Immature natural killer cell (primary cell): ENCODE results near the gene DDAH1. TPM values are rescaled to one million over a fixed set of nuclear protein-coding genes. Genes with fewer than 3 reads are reported as not detected.

Experiments
- DNase-seq, 3 donors: peaks; one replicate each; pipeline ENCODE4 v3.0.0; 2022; ENCODE audit warnings: mixed read lengths in 1 of 3
- H3K27ac Mint-ChIP-seq, 6 donors: one replicate each; pipeline ENCODE4 v1.8.0; 2020; ENCODE audit warnings: mixed read lengths in 6 of 6, mild to moderate bottlenecking in 5 of 6, inconsistent platforms in 4 of 6, moderate library complexity in 3 of 6
- H3K27me3 Mint-ChIP-seq, 3 donors: one replicate each; pipeline ENCODE4 v1.8.0; 2020 to 2021; ENCODE audit warnings: low read depth in 3 of 3, mild to moderate bottlenecking in 3 of 3, mixed read lengths in 3 of 3, moderate library complexity in 3 of 3, inconsistent platforms in 1 of 3
- H3K36me3 Mint-ChIP-seq, 3 donors: one replicate each; pipeline ENCODE4 v1.8.0; 2020; ENCODE audit warnings: mixed read lengths in 3 of 3, inconsistent platforms in 2 of 3, mild to moderate bottlenecking in 2 of 3
- H3K4me1 Mint-ChIP-seq, 2 donors: one replicate each; pipeline ENCODE4 v1.8.0; 2020; ENCODE audit warnings: inconsistent platforms in 2 of 2, mild to moderate bottlenecking in 2 of 2, mixed read lengths in 2 of 2, moderate library complexity in 1 of 2
- H3K4me3 Mint-ChIP-seq, 5 donors: one replicate each; pipeline ENCODE4 v1.8.0; 2020; ENCODE audit warnings: mild to moderate bottlenecking in 5 of 5, mixed read lengths in 5 of 5, inconsistent platforms in 3 of 5, moderate library complexity in 3 of 5
- H3K9me3 Mint-ChIP-seq, 6 donors: one replicate each; pipeline ENCODE4 v1.8.0; 2020; ENCODE audit warnings: mild to moderate bottlenecking in 6 of 6, mixed read lengths in 6 of 6, inconsistent platforms in 4 of 6, moderate library complexity in 3 of 6
- polyA plus RNA-seq, 3 donors: library from polyadenylated mRNA; unstranded; fragments of 300-500 nt; fragmentation: Illumina TruSeq; gene quantifications; one replicate each; pipeline ENCODE4 v1.2.3, GENCODE V29; 2021

DDAH1 gene
- polyA plus RNA-seq, 3 donors from 2014 or later = not detected

GRCh38 chr1:85463731-85464496 is 1.0 kb downstream of the DDAH1 start:
- no peaks in the 10 kb centered on the region for H3K36me3 Mint-ChIP-seq
- no peak overlapping the region for H3K27ac Mint-ChIP-seq
- H3K4me3 Mint-ChIP-seq = peak overlapping the region; percentile 22 to 73 (median 61)
- peaks cover 8 to 13% of the 10 kb centered on the region in 2 donors for H3K4me1 Mint-ChIP-seq
- peaks cover 20 to 34% (median 26%) of the 10 kb centered on the region in 3 donors for H3K27me3 Mint-ChIP-seq
- peaks cover 0 to 10% (median 0%) of the 10 kb centered on the region in 6 donors for H3K9me3 Mint-ChIP-seq
- DNase-seq = no peak

- Mint-ChIP-seq H3K27me3 (peaks cover 20 to 32% (median 24%) of the 10 kb centered on the region in 3 donors), H3K36me3 (no peaks in the 10 kb centered on the region), H3K4me1 (peaks cover 8 to 13% of the 10 kb centered on the region in 2 donors), H3K27ac (no peak overlapping the region), H3K4me3 (peak overlapping the region in 3 of 5 donors; percentile 4 to 58 (median 42)), H3K9me3 (peaks cover 0 to 10% (median 0%) of the 10 kb centered on the region in 6 donors)
- DNase-seq = no peak
Measured at GRCh38 chr1:85462931-85463649, 1.9 kb downstream of the DDAH1 start.

GRCh38 chr1:85461216-85461918 is 3.6 kb downstream of the DDAH1 start:
- H3K27ac Mint-ChIP-seq = no peak overlapping the region
- peaks cover 8 to 13% of the 10 kb centered on the region in 2 donors for H3K4me1 Mint-ChIP-seq
- no peaks in the 10 kb centered on the region for H3K36me3 Mint-ChIP-seq
- DNase-seq = no peak
- peaks cover 0 to 10% (median 0%) of the 10 kb centered on the region in 6 donors for H3K9me3 Mint-ChIP-seq
- peaks cover 19 to 29% (median 26%) of the 10 kb centered on the region in 3 donors for H3K27me3 Mint-ChIP-seq
- no peak overlapping the region for H3K4me3 Mint-ChIP-seq

- Mint-ChIP-seq H3K36me3 (no peaks in the 10 kb centered on the region), H3K27me3 (peaks cover 13 to 27% (median 21%) of the 10 kb centered on the region in 3 donors), H3K4me3 (no peak overlapping the region), H3K4me1 (peaks cover 7 to 11% of the 10 kb centered on the region in 2 donors), H3K27ac (no peak overlapping the region), H3K9me3 (peaks cover 0 to 10% (median 0%) of the 10 kb centered on the region in 6 donors)
- DNase-seq = no peak
Measured at GRCh38 chr1:85460555-85461088, 4.3 kb downstream of the DDAH1 start.

GRCh38 chr1:85459290-85459689 is 5.7 kb downstream of the DDAH1 start:
- DNase-seq = no peak
- Mint-ChIP-seq H3K4me1 (peaks cover 5 to 7% of the 10 kb centered on the region in 2 donors), H3K9me3 (peaks cover 0 to 10% (median 0%) of the 10 kb centered on the region in 6 donors), H3K27ac (no peak overlapping the region), H3K27me3 (peaks cover 10 to 24% (median 19%) of the 10 kb centered on the region in 3 donors), H3K36me3 (no peaks in the 10 kb centered on the region), H3K4me3 (no peak overlapping the region)

GRCh38 chr1:85454214-85454613 is 10.7 kb downstream of the DDAH1 start:
- Mint-ChIP-seq H3K27me3 (peaks cover 0 to 8% (median 2%) of the 10 kb centered on the region in 3 donors), H3K36me3 (no peaks in the 10 kb centered on the region), H3K4me1 (no peaks in the 10 kb centered on the region), H3K27ac (no peak overlapping the region), H3K9me3 (no peaks in the 10 kb centered on the region), H3K4me3 (no peak overlapping the region)
- DNase-seq = no peak

GRCh38 chr1:85453640-85454194 is 11.2 kb downstream of the DDAH1 start:
- peaks cover 0 to 6% (median 4%) of the 10 kb centered on the region in 3 donors for H3K27me3 Mint-ChIP-seq
- H3K4me1 Mint-ChIP-seq = no peaks in the 10 kb centered on the region
- H3K36me3 Mint-ChIP-seq = no peaks in the 10 kb centered on the region
- H3K9me3 Mint-ChIP-seq = no peaks in the 10 kb centered on the region
- H3K27ac Mint-ChIP-seq = no peak overlapping the region
- no peak overlapping the region for H3K4me3 Mint-ChIP-seq
- no peak for DNase-seq

GRCh38 chr1:85452948-85453347 is 12.0 kb downstream of the DDAH1 start:
- H3K36me3 Mint-ChIP-seq = no peaks in the 10 kb centered on the region
- H3K9me3 Mint-ChIP-seq = no peaks in the 10 kb centered on the region
- peaks cover 0 to 6% (median 4%) of the 10 kb centered on the region in 3 donors for H3K27me3 Mint-ChIP-seq
- H3K27ac Mint-ChIP-seq = no peak overlapping the region
- no peak for DNase-seq
- no peaks in the 10 kb centered on the region for H3K4me1 Mint-ChIP-seq
- no peak overlapping the region for H3K4me3 Mint-ChIP-seq

GRCh38 chr1:85451236-85451830 is 13.6 kb downstream of the DDAH1 start:
- no peak overlapping the region for H3K27ac Mint-ChIP-seq
- H3K9me3 Mint-ChIP-seq = peaks cover 0 to 2% (median 0%) of the 10 kb centered on the region in 6 donors
- no peaks in the 10 kb centered on the region for H3K36me3 Mint-ChIP-seq
- DNase-seq = no peak
- peaks cover 0 to 1% (median 0%) of the 10 kb centered on the region in 3 donors for H3K27me3 Mint-ChIP-seq
- H3K4me3 Mint-ChIP-seq = no peak overlapping the region
- no peaks in the 10 kb centered on the region for H3K4me1 Mint-ChIP-seq

GRCh38 chr1:85450832-85451231 is 14.1 kb downstream of the DDAH1 start:
- H3K4me3 Mint-ChIP-seq = no peak overlapping the region
- H3K27ac Mint-ChIP-seq = no peak overlapping the region
- H3K4me1 Mint-ChIP-seq = no peaks in the 10 kb centered on the region
- DNase-seq = no peak
- H3K36me3 Mint-ChIP-seq = no peaks in the 10 kb centered on the region
- peaks cover 0 to 2% (median 0%) of the 10 kb centered on the region in 6 donors for H3K9me3 Mint-ChIP-seq
- H3K27me3 Mint-ChIP-seq = peaks cover 0 to 1% (median 0%) of the 10 kb centered on the region in 3 donors

- no peak for DNase-seq
- Mint-ChIP-seq H3K27me3 (peaks cover 1 to 3% (median 2%) of the 10 kb centered on the region in 3 donors), H3K4me1 (no peaks in the 10 kb centered on the region), H3K4me3 (no peak overlapping the region), H3K36me3 (no peaks in the 10 kb centered on the region), H3K9me3 (peaks cover 0 to 2% (median 0%) of the 10 kb centered on the region in 6 donors), H3K27ac (no peak overlapping the region)
Measured at GRCh38 chr1:85449356-85449755, 15.6 kb downstream of the DDAH1 start.

- no peaks in the 10 kb centered on the region for H3K4me1 Mint-ChIP-seq
- H3K4me3 Mint-ChIP-seq = no peak overlapping the region
- no peak for DNase-seq
- no peak overlapping the region for H3K27ac Mint-ChIP-seq
- H3K27me3 Mint-ChIP-seq = peaks cover 2 to 4% (median 3%) of the 10 kb centered on the region in 3 donors
- H3K36me3 Mint-ChIP-seq = no peaks in the 10 kb centered on the region
- H3K9me3 Mint-ChIP-seq = peaks cover 0 to 2% (median 0%) of the 10 kb centered on the region in 6 donors
Measured at GRCh38 chr1:85448358-85448757, 16.6 kb downstream of the DDAH1 start.
